Sigmoid colon (tissue), 7 donors: ENCODE data around the gene OGFR. TPM values are rescaled to one million over a fixed set of nuclear protein-coding genes. Genes with fewer than 3 reads are reported as not detected.

Source experiments
- DNase-seq: peaks from one replicate; pipeline ENCODE4 v3.0.0-alpha.2; 2019
- H3K27ac ChIP-seq, 4 donors: fragments of 200-600 bp; sonication (generic); one replicate each; pipeline ENCODE4 v1.5.1; 2016 to 2019; ENCODE audit warnings: mild to moderate bottlenecking in 1 of 4
- H3K27me3 ChIP-seq, 3 donors: fragments of 200-600 bp; sonication (generic); one replicate each; pipeline ENCODE4 v1.5.1; 2019; ENCODE audit warnings: mild to moderate bottlenecking in 1 of 3
- H3K36me3 ChIP-seq, 4 donors: fragments of 200-600 bp; sonication (generic); one replicate each; pipeline ENCODE4 v1.5.1; 2016 to 2019
- H3K4me1 ChIP-seq, 4 donors: fragments of 200-600 bp; sonication (generic); one replicate each; pipeline ENCODE4 v1.5.1; 2017 to 2019
- H3K4me3 ChIP-seq, 4 donors: fragments of 200-600 bp; sonication (generic); one replicate each; pipeline ENCODE4 v1.5.1; 2017 to 2019; ENCODE audit warnings: mild to moderate bottlenecking in 2 of 4, moderate library complexity in 1 of 4
- H3K9me3 ChIP-seq, 4 donors: fragments of 200-600 bp in 3 of 4; sonication (generic) in 3 of 4; one replicate each; pipeline versions ENCODE4 v1.5.1 to v1.6.1; 2013 to 2019
- EP300 ChIP-seq, 4 donors: sonication (generic); formaldehyde crosslinking; IDR thresholded peaks; one replicate each; pipeline ENCODE4 v1.6.1; 2017; ENCODE audit warnings: antibody characterized with exemption in 4 of 4
- POLR2A ChIP-seq, 2 donors: fragments of 450-650 bp; IDR thresholded peaks; one replicate each; pipeline ENCODE4 v1.6.1; 2016; ENCODE audit warnings: antibody characterized with exemption in 2 of 2, mild to moderate bottlenecking in 2 of 2, moderate library complexity in 2 of 2
- POLR2AphosphoS5 ChIP-seq, 4 donors: sonication (generic); formaldehyde crosslinking; IDR thresholded peaks; one replicate each; pipeline ENCODE4 v1.6.1; 2017; ENCODE audit warnings: antibody characterized with exemption in 4 of 4
- WGBS, 2 donors: extraction: QIAGEN DNeasy Blood & Tissue Kit; methylation state at CpG; one replicate each; pipeline ENCODE4 v1.1.7; 2013; 5-methylcytosine and 5-hydroxymethylcytosine counted together
- intact Hi-C: fragments of 100-400 bp; cut with DNase I; formaldehyde crosslinking; loops from one replicate; pipeline ENCODE4 v1.15.1; 2023
- polyA plus RNA-seq, 3 donors: library from polyadenylated mRNA; stranded (reverse); fragments of 200-250 nt; gene quantifications; one replicate each; pipeline ENCODE4 v1.2.3, GENCODE V29; 2013
- total RNA-seq, 4 donors: library from RNA; depleted of rRNA; stranded (reverse); fragments of >200 nt; gene quantifications; one replicate each; pipeline ENCODE4 v1.1.0, GENCODE V29; 2016
- TF ChIP-seq, protein P1 (sequence below), 4 experiments: fragments of 450-650 bp in 3 of 4; fragments of 200-600 bp in 1 of 4; IDR thresholded peaks; one replicate each; pipeline ENCODE4 v1.5.1; 2016 to 2019; ENCODE audit warnings: antibody characterized with exemption in 4 of 4, mild to moderate bottlenecking in 3 of 4, moderate library complexity in 2 of 4
- donor health status: healthy with polysubstance abuse.
- donor health status: Bipolar disorder and iron deficiency.
- donor health status: healthy.

OGFR gene
- total and polyA plus RNA-seq, 7 donors, result 22.2 to 64.8 (median 46.6) TPM

DNA sequence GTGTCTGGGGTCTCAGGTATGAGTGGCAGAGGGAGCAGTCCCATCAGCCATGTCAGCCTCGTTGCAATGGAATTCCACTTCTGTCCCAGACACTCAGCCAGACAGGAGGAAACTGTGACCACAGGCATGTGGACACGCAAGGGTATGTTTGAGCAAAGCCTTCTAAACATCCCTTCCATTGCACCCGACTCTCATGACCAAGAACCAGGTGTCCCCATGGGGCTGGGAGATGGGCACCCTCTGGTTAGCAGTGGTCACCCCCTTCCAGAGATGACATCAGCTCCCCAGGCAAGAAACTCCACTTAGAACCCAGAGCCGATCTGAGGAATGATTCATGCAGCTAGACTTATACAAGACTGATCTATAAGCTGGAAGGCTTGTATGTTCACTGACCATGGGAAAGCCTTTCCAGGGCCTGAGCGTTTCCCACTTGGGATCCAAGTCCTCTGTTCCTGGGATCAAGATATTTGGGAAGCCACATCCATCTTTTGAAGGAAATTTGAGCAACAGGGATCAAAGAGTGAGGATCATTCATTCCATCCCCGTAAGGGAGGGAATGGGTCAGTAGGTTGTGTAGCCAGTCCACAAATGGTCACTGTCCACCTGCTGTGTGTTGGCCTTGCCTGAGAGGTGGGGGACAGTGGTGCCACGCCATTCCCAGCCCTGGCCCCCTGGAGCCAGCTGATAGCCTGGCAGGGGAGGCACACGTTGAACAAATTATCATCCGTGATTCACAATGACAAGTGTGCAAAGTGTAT is 12.3 kb upstream of the OGFR start:
- H3K27ac ChIP-seq, result peak overlapping the region in 1 of 4 donors; percentile 90
- H3K9me3 ChIP-seq, result no peaks in the 10 kb centered on the region
- WGBS, 2 donors, result 80 to 84% methylated on average over 9 of the region's 9 CpGs
- no peak for DNase-seq
- intact Hi-C loops, result loop anchor here (5.0 to 10.0 kb wide), 3 partner anchors 140 to 388 kb away; partner anchors contain the start of gene CABLES2
- no peaks in the 10 kb centered on the region for H3K36me3 ChIP-seq
- H3K27me3 ChIP-seq, result no peaks in the 10 kb centered on the region
- H3K4me3 ChIP-seq, result no peak overlapping the region
- TF ChIP-seq, protein P1, sequence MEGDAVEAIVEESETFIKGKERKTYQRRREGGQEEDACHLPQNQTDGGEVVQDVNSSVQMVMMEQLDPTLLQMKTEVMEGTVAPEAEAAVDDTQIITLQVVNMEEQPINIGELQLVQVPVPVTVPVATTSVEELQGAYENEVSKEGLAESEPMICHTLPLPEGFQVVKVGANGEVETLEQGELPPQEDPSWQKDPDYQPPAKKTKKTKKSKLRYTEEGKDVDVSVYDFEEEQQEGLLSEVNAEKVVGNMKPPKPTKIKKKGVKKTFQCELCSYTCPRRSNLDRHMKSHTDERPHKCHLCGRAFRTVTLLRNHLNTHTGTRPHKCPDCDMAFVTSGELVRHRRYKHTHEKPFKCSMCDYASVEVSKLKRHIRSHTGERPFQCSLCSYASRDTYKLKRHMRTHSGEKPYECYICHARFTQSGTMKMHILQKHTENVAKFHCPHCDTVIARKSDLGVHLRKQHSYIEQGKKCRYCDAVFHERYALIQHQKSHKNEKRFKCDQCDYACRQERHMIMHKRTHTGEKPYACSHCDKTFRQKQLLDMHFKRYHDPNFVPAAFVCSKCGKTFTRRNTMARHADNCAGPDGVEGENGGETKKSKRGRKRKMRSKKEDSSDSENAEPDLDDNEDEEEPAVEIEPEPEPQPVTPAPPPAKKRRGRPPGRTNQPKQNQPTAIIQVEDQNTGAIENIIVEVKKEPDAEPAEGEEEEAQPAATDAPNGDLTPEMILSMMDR (IDR thresholded peaks at IDR 0.05), result no peak
- TF ChIP-seq POLR2A (IDR thresholded peaks at IDR 0.05) (no peak), EP300 (IDR thresholded peaks at IDR 0.05) (no peak), POLR2AphosphoS5 (IDR thresholded peaks at IDR 0.05) (no peak)
- peaks cover 0 to 40% (median 31%) of the 10 kb centered on the region in 4 donors for H3K4me1 ChIP-seq

DNA sequence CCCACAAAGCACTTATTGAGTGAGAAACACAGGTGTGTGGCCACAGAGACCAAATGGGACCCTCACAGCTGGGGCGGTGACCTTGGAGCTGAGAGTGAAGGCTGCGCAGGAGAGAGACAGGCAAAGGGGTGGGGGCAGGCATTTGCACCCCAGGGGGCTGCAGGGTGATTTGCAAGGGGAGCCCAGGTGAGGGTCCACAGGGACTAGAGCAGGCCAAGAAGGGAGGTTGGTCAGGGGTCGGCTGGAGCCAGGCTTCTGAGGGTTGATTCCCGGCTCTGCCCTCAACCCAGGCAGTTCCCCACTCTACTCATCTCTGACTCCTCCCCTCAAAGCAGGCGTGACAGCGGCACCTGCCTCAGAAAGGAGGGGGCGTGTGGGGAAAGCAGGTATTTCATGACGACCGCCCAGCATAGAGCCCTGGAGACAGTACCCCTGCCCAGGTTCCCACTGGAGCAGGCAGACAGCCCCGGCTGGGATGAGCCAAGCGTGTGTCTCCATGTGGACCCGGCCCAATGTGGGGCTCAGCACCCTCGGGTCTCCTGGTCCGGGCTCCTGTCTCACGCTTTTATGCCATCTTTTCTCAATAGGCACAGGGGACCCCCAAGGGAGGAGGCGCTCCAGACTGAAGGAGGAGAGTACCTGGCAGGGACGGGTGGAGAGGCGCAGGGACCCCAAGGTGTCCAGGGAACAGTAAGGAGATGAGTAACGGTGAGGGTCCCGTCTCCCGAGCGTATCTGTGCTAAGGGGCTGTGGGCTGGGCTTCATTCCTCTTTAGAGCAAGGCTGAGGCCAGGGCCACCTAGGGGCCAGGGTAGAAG is 11.5 kb upstream of the OGFR start:
- Histone ChIP-seq H3K4me1 (peaks cover 0 to 48% (median 36%) of the 10 kb centered on the region in 4 donors), H3K4me3 (peak overlapping the region in 2 of 4 donors; percentile 30 to 82), H3K27me3 (no peaks in the 10 kb centered on the region), H3K27ac (peak overlapping the region; percentile 90 to 94 (median 90)), H3K9me3 (no peaks in the 10 kb centered on the region), H3K36me3 (peaks cover 0 to 3% (median 0%) of the 10 kb centered on the region in 4 donors)
- 74 to 85% methylated on average over 22 of the region's 22 CpGs for WGBS, 2 donors
- intact Hi-C loops, result loop anchor here (1.0 to 10.0 kb wide), 4 partner anchors 125 to 388 kb away; partner anchors contain the start of gene CABLES2
- no peak for DNase-seq
- TF ChIP-seq, protein P1 (IDR thresholded peaks at IDR 0.05), result no peak
- TF ChIP-seq POLR2A (IDR thresholded peaks at IDR 0.05) (no peak), EP300 (IDR thresholded peaks at IDR 0.05) (no peak), POLR2AphosphoS5 (IDR thresholded peaks at IDR 0.05) (no peak)

DNA sequence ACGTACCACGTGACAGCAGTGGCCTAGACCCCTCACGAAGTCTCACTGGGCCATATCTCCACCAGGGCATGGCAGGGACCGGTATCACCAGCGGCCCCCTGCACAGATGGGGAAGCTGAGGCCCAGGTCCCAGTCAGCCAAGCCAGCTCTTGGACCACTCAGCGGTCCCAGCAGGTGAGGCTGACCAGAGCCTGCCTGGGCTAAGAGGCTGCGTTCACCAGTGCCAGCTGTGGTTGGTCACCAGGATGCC is 11.0 kb upstream of the OGFR start:
- intact Hi-C loops, result loop anchor here (1.0 to 10.0 kb wide), 4 partner anchors 125 to 389 kb away; partner anchors contain the start of gene CABLES2
- WGBS, 2 donors, result 47 to 63% methylated on average over 7 of the region's 7 CpGs

DNA sequence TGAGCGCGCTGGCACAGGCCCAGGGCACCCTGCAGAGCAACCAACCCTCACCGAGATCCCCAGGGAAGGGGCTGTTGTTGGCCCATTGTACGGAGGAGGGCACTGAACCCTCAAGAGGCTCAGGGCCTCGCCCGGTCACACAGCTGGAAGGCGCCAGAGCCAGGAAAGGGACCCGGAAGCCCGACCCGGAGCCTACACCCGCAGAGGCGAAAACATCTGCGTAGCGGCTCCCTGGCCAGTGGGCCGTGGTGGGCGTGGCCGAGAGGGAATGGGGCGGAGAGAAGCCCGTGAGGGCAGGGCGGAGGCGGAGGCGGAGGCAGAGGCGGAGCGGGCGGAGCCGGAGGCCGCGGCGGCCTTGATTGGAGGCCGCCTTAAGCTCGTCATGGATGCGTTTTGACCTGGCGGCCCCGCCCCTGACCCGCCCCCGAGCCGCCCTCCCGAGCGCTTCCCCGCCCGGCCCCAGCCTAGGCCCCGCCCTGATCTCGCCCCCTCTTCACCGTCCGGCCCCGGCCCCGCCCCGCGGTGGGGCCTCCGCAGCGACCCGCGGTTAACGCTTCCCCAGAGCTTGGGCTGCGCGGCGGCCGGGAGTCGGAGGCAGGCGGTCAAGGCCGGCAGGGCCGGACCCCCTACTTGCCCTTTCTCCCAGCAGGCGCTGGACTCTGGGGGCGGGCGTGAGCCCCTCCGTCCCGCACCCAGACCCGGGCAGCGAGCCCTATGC is 10.5 kb upstream of the OGFR start:
- Histone ChIP-seq H3K4me1 (peaks cover 0 to 52% (median 36%) of the 10 kb centered on the region in 4 donors), H3K36me3 (peaks cover 0 to 14% (median 8%) of the 10 kb centered on the region in 4 donors), H3K4me3 (peak overlapping the region; percentile 59 to 82 (median 68)), H3K27ac (peak overlapping the region; percentile 90 to 94 (median 90)), H3K27me3 (no peaks in the 10 kb centered on the region), H3K9me3 (no peaks in the 10 kb centered on the region)
- DNase-seq, result peak; percentile 98
- intact Hi-C loops, result loop anchor here (5.0 to 10.0 kb wide), 3 partner anchors 142 to 389 kb away; partner anchors contain the start of gene CABLES2
- 1% methylated on average over 69 of the region's 69 CpGs for WGBS, 2 donors
- TF ChIP-seq, protein P1 (IDR thresholded peaks at IDR 0.05), result no peak
- TF ChIP-seq POLR2A (IDR thresholded peaks at IDR 0.05), result peak; percentile 83 to 90
- TF ChIP-seq POLR2AphosphoS5 (IDR thresholded peaks at IDR 0.05), result peak; percentile 89 to 96 (median 93)

More for the DNA sequence above, 11.0 kb upstream of the OGFR start:
- no peaks in the 10 kb centered on the region for H3K9me3 ChIP-seq
- peaks cover 0 to 9% (median 4%) of the 10 kb centered on the region in 4 donors for H3K36me3 ChIP-seq
- H3K4me1 ChIP-seq, result peaks cover 0 to 52% (median 36%) of the 10 kb centered on the region in 4 donors
- H3K27ac ChIP-seq, result peak overlapping the region; percentile 90 to 94 (median 90)
- no peak for DNase-seq
- peak overlapping the region; percentile 18 to 82 (median 36) for H3K4me3 ChIP-seq
- TF ChIP-seq POLR2AphosphoS5 (IDR thresholded peaks at IDR 0.05) (no peak), EP300 (IDR thresholded peaks at IDR 0.05) (peak in 1 of 4 donors; percentile 17)
- H3K27me3 ChIP-seq, result no peaks in the 10 kb centered on the region
